GM12878 (cell line): ENCODE results near the gene CDKN2B.

Experiments used
- EED ChIP-seq: sonication (generic); IDR thresholded peaks from 2 replicates; pipeline ENCODE4 v1.6.1; 2016; ENCODE audit warnings: antibody characterized with exemption, low read depth
- EZH2 ChIP-seq: IDR thresholded peaks from 2 replicates; pipeline ENCODE4 v1.6.1; 2012; ENCODE audit warnings: low read depth, mild to moderate bottlenecking, control low read depth, inconsistent platforms, low read length, borderline replicate concordance; ENCODE audit not compliant: control insufficient read depth
- GATAD2B ChIP-seq: fragments of 450-650 bp; conservative IDR thresholded peaks from 2 replicates; pipeline ENCODE4 v1.6.1; 2017; ENCODE audit warnings: low read depth, mild to moderate bottlenecking, moderate library complexity
- MYC ChIP-seq: IDR thresholded peaks from 2 replicates; pipeline ENCODE4 v1.6.1; 2011; ENCODE audit warnings: mild to moderate bottlenecking, low read length, moderate library complexity, inconsistent platforms; ENCODE audit not compliant: insufficient read depth, insufficient replicate concordance, insufficient read length, severe bottlenecking
- NBN ChIP-seq: fragments of 450-650 bp; IDR thresholded peaks from 2 replicates; pipeline ENCODE4 v1.6.1; 2016
- PAX5 ChIP-seq: IDR thresholded peaks from 2 replicates; pipeline ENCODE4 v1.6.1; 2011; ENCODE audit warnings: low read depth, low read length, borderline replicate concordance
- POLR2AphosphoS5 ChIP-seq: IDR thresholded peaks from 2 replicates; pipeline ENCODE4 v1.6.1; 2011; ENCODE audit warnings: mild to moderate bottlenecking, low read length, inconsistent platforms
- SP1 ChIP-seq: IDR thresholded peaks from one replicate; pipeline ENCODE4 v1.6.1; 2011; ENCODE audit warnings: low read depth, low read length
- SREBF2 ChIP-seq: IDR thresholded peaks from 2 replicates; pipeline ENCODE4 v1.6.1; 2012; ENCODE audit warnings: mild to moderate bottlenecking, low read length

DNA sequence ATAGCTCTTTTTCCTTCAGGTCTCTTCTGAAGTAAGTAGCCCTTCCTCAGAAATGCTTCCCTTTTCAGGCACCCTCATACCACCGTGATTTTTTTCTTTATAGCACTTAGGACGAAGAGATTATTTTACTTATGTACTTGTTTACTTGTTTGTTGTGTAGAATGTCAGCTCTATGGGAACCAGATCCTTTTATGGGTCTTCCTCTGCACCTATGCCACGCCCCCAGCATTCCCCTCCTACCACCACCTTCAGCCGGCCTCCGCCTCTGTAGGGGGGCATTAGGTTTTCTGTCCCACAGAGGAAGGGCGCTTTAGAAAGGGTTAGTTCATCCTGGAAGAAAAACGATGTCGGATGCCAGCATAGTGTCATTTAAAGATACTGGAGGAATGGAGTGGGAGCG is 12.7 kb downstream of the CDKN2B start:
- no peak for TF ChIP-seq GATAD2B
- TF ChIP-seq MYC, result no peak
- no peak for TF ChIP-seq EZH2
- TF ChIP-seq EED, result no peak
- TF ChIP-seq NBN, result no peak
- no peak for TF ChIP-seq PAX5
- TF ChIP-seq SP1, result no peak
- no peak for TF ChIP-seq SREBF2
- TF ChIP-seq POLR2AphosphoS5, result no peak
